Activated CD4-positive, CD25-positive, alpha-beta regulatory T cell (primary cell): ENCODE measurements around the gene MAP3K5.

Experiments used
- DNase-seq, 4 experiments: peaks; one replicate each; lab custom pipeline; 2025; lab: John Stamatoyannopoulos, UW

Gene MAP3K5

GRCh38 chr6:136683209-136683941 is 108.9 kb downstream of the MAP3K5 start:
- no peak for DNase-seq

GRCh38 chr6:136682292-136682691 is 110.0 kb downstream of the MAP3K5 start:
- DNase-seq: no peak

GRCh38 chr6:136677822-136678221 is 114.5 kb downstream of the MAP3K5 start:
- no peak for DNase-seq

- DNase-seq: no peak
These were observed 114.9 kb downstream of the MAP3K5 start for GRCh38 chr6:136677344-136677743.

- no peak for DNase-seq
These were observed 116.2 kb downstream of the MAP3K5 start for GRCh38 chr6:136676075-136676474.

- no peak for DNase-seq
These were observed 118.7 kb downstream of the MAP3K5 start for GRCh38 chr6:136673571-136673970.

GRCh38 chr6:136672144-136672543 is 120.1 kb downstream of the MAP3K5 start:
- no peak for DNase-seq

- no peak for DNase-seq
These were observed 123.0 kb downstream of the MAP3K5 start for GRCh38 chr6:136669299-136669699.

- DNase-seq: no peak
These were observed 123.7 kb downstream of the MAP3K5 start for GRCh38 chr6:136668571-136668970.

- no peak for DNase-seq
These were observed 126.2 kb downstream of the MAP3K5 start for GRCh38 chr6:136666041-136666440.

- no peak for DNase-seq
These were observed 129.7 kb downstream of the MAP3K5 start for GRCh38 chr6:136662347-136663237.

GRCh38 chr6:136660727-136661126 is 131.6 kb downstream of the MAP3K5 start:
- DNase-seq: no peak

- DNase-seq: no peak
These were observed 132.2 kb downstream of the MAP3K5 start for GRCh38 chr6:136659991-136660499.

GRCh38 chr6:136658711-136659110 is 133.6 kb downstream of the MAP3K5 start:
- DNase-seq: no peak

- no peak for DNase-seq
These were observed 134.6 kb downstream of the MAP3K5 start for GRCh38 chr6:136657666-136658065.

GRCh38 chr6:136656121-136656520 is 136.2 kb downstream of the MAP3K5 start:
- DNase-seq: no peak

GRCh38 chr6:136655239-136656014 is 136.8 kb downstream of the MAP3K5 start:
- DNase-seq: no peak

- no peak for DNase-seq
These were observed 138.2 kb downstream of the MAP3K5 start for GRCh38 chr6:136654086-136654485.

- DNase-seq: no peak
These were observed 139.6 kb downstream of the MAP3K5 start for GRCh38 chr6:136652656-136653055.

- DNase-seq: no peak
These were observed 140.3 kb downstream of the MAP3K5 start for GRCh38 chr6:136651982-136652381.

GRCh38 chr6:136647363-136647852 is 144.9 kb downstream of the MAP3K5 start:
- DNase-seq: no peak

- DNase-seq: no peak
These were observed 145.9 kb downstream of the MAP3K5 start for GRCh38 chr6:136646377-136646776.
